ENCODE data around the gene SORBS2. TPM values are rescaled to one million over a fixed set of nuclear protein-coding genes. Genes with fewer than 3 reads are reported as not detected.
"Not testable (repeated sequence)": the region's sequence is repeated elsewhere in the genome, so short reads cannot be mapped to it uniquely, and the experiment has no call there.

The SORBS2 gene
- total and polyA plus RNA-seq, 3 donors from 2014 or later: 20.2 to 47.7 (median 26.0) TPM

- Histone ChIP-seq H3K27ac (no peak overlapping the region), H3K9me3 (no peaks in the 10 kb centered on the region), H3K4me1 (peaks cover 20% of the 10 kb centered on the region), H3K36me3 (ENCODE audit: low read depth, missing control alignments) (no peaks in the 10 kb centered on the region), H3K4me3 (no peak overlapping the region), H3K27me3 (no peaks in the 10 kb centered on the region)
- TF ChIP-seq CTCF (IDR thresholded peaks at IDR 0.05): no peak
- no peak for TF ChIP-seq POLR2A (IDR thresholded peaks at IDR 0.05)
- 78 to 79% methylated on average over 3 of the region's 3 CpGs for WGBS, 2 donors
- DNase-seq: no peak
- intact Hi-C loops (cut with DNase I; ENCODE audit: low total_unique reads): no loop called here
Measured at GRCh38 chr4:185564349-185564748, 247.6 kb downstream of the SORBS2 start.

DNA sequence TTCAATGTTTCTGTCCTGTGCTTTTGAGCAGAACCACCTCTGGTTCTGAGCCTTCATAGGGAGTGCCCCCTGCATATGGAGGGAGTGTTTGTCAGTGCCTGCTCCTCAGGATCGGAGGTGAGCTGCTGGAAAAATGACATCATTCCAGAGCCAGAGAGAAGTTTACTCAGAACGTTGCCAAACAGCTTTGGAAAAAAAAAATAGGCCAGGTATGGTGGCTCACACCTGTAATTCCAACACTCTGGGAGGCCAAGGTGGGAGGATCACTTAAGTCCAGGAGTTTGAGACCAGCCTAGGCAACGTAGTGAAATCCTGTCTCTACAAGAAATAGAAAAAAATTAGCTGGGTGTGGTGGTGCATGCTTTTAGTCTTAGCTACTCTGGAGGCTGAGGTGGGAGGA is 249.5 kb downstream of the SORBS2 start:
- 78 to 83% methylated on average over 3 of the region's 3 CpGs for WGBS, 2 donors
- Histone ChIP-seq H3K27ac (no peak overlapping the region), H3K27me3 (no peaks in the 10 kb centered on the region), H3K36me3 (ENCODE audit: low read depth, missing control alignments) (no peaks in the 10 kb centered on the region), H3K9me3 (no peaks in the 10 kb centered on the region), H3K4me1 (peaks cover 14% of the 10 kb centered on the region), H3K4me3 (no peak overlapping the region)
- no peak for DNase-seq
- intact Hi-C loops (cut with DNase I; ENCODE audit: low total_unique reads): no loop called here
- TF ChIP-seq CTCF (IDR thresholded peaks at IDR 0.05): no peak
- TF ChIP-seq POLR2A (IDR thresholded peaks at IDR 0.05): no peak

GRCh38 chr4:185560316-185560715 is 251.7 kb downstream of the SORBS2 start:
- Histone ChIP-seq H3K9me3 (no peaks in the 10 kb centered on the region), H3K4me1 (no peaks in the 10 kb centered on the region), H3K27ac (no peak overlapping the region), H3K36me3 (ENCODE audit: low read depth, missing control alignments) (no peaks in the 10 kb centered on the region), H3K27me3 (no peaks in the 10 kb centered on the region), H3K4me3 (no peak overlapping the region)
- TF ChIP-seq POLR2A (IDR thresholded peaks at IDR 0.05) (no peak), CTCF (IDR thresholded peaks at IDR 0.05) (no peak)
- intact Hi-C loops (cut with DNase I; ENCODE audit: low total_unique reads): no loop called here
- whole genome bisulfite sequencing, 2 donors: 91 to 96% methylated on average over 5 of the region's 5 CpGs
- no peak for DNase-seq

DNA sequence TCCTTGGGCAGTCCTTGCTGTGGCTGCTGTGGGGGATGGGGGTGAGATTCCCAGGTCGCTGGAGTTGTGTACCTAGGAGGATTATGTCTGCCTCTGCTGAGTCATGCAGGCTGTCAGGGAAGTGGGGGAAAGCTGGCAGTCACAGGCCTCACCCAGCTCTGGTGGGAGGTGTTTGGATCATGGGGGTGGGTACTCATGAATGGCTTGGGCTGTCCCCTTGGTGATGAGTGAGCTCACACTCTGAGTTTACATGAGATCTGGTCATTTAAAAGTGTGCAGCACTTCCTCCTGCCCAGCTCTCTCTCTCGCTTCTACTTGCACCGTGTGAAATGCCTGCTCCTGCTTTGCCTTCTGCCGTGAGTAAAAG is 252.1 kb downstream of the SORBS2 start:
- DNase-seq: no peak
- 77 to 81% methylated on average over 4 of the region's 4 CpGs for WGBS, 2 donors
- no peak overlapping the region for H3K27ac ChIP-seq
- TF ChIP-seq CTCF (IDR thresholded peaks at IDR 0.05): no peak
- TF ChIP-seq POLR2A (IDR thresholded peaks at IDR 0.05): no peak
- no peaks in the 10 kb centered on the region for H3K27me3 ChIP-seq
- H3K9me3 ChIP-seq: no peaks in the 10 kb centered on the region
- H3K4me3 ChIP-seq: no peak overlapping the region
- no peaks in the 10 kb centered on the region for H3K36me3 ChIP-seq (ENCODE audit: low read depth, missing control alignments)
- H3K4me1 ChIP-seq: no peaks in the 10 kb centered on the region
- intact Hi-C loops (cut with DNase I; ENCODE audit: low total_unique reads): no loop called here

- H3K9me3 ChIP-seq; DNase-seq; H3K4me3 ChIP-seq; H3K36me3 ChIP-seq (ENCODE audit: low read depth, missing control alignments); H3K4me1 ChIP-seq; intact Hi-C loops (cut with DNase I; ENCODE audit: low total_unique reads); H3K27me3 ChIP-seq; H3K27ac ChIP-seq: not testable (repeated sequence)
- 75 to 86% methylated on average over 8 of the region's 8 CpGs for WGBS, 2 donors
Measured at GRCh38 chr4:185559251-185559914, 252.6 kb downstream of the SORBS2 start.

All from testis (tissue), 3 donors.